Measurements from ENCODE around the gene UCK1. TPM values are rescaled to one million over a fixed set of nuclear protein-coding genes. Genes with fewer than 3 reads are reported as not detected.
A peak's percentile ranks its signal among the peaks of the same experiment; 100 is the strongest.

Gene UCK1
- total and polyA plus RNA-seq, 4 donors: 17.6 to 28.6 (median 25.1) TPM

DNA sequence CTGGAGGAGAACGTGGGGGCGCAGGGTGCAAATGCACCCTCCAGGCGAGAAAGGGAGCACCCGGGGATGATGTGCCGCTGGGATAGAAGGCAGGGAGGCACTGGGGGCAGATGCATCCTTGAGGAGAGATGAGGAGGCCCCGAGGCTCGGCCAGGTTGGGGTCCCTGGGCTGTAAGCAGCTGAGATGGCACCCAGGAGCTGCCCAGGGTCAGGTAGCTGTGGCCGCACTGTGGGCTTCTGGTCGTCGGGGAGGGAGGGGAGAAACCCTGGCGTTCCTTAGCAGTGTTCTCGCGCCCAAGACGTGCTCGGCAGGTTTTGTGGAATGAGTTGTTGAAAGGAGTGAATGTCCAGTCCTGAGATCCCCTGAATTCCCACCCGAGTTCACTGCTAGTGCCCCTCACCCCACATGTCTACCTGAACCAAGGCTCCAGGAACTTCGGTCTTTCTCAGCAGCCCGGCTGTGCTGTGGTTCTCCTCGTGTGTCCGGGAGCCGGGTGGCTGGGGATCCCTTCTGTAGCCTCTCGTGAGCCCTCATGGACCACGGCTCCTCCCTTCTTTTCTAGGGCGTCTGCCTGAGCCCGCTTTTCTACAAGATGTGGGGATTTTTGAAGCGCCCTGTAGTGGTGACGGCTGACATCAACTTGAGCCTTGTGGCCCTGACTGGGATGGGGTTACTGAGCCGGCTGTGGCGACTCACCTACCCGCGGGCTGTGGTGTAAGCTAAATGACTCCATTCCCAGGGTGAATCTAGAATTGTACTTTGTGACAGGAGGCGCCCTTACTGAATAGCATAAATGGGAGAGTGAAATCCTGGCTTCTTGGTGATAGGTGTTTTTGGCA lies 27.2 kb downstream of the UCK1 start:
- WGBS, 2 donors: 25 to 34% methylated on average over 32 of the region's 32 CpGs
- no peaks in the 10 kb centered on the region for H3K9me3 ChIP-seq (ENCODE audit: control insufficient read depth in 4 of 4, insufficient read depth in 3 of 4, low read length in 3 of 4)
- ATAC-seq (ENCODE audit: insufficient read depth, low FRiP score): no peak
- H3K27ac ChIP-seq (ENCODE audit: low read depth in 1 of 2, low read length in 1 of 2): no peak overlapping the region
- H3K36me3 ChIP-seq (ENCODE audit: control insufficient read depth in 4 of 4, insufficient read depth in 4 of 4, low read length in 4 of 4): peaks cover 0 to 18% (median 9%) of the 10 kb centered on the region in 4 donors
- H3K27me3 ChIP-seq (ENCODE audit: control insufficient read depth in 3 of 3, insufficient read depth in 3 of 3, low read length in 2 of 3): no peaks in the 10 kb centered on the region
- TF ChIP-seq CTCF (IDR thresholded peaks at IDR 0.05; ENCODE audit: control extremely low read depth, extremely low read depth): no peak
- no peak for DNase-seq
- H3K9ac ChIP-seq (ENCODE audit: insufficient read depth in 1 of 2, low read length in 2 of 2): peak overlapping the region in 1 of 2 donors; percentile 73
- H3K4me3 ChIP-seq: peak overlapping the region; percentile 71
- peaks cover 0 to 11% (median 10%) of the 10 kb centered on the region in 5 donors for H3K4me1 ChIP-seq (ENCODE audit: control insufficient read depth in 5 of 5, insufficient read depth in 5 of 5, low read length in 5 of 5)

GRCh38 chr9:131502781-131503625 lies 28.1 kb downstream of the UCK1 start, which contains the start of gene POMT1:
Gene POMT1 (plus strand): TSS chr9:131502918. CDS start chr9:131504219, 1,301 bp downstream.
- H3K9ac ChIP-seq (ENCODE audit: insufficient read depth in 1 of 2, low read length in 2 of 2): peak within 1 kb of the TSS in 1 of 2 donors; percentile 73
- peak within 1 kb of the TSS; percentile 57 to 68 for H3K27ac ChIP-seq (ENCODE audit: low read depth in 1 of 2, low read length in 1 of 2)
- ATAC-seq (ENCODE audit: insufficient read depth, low FRiP score) (peak; percentile 94), DNase-seq (peak; percentile 87 to 88 (median 87))
- no peaks in the 10 kb centered on the region for H3K9me3 ChIP-seq (ENCODE audit: control insufficient read depth in 4 of 4, insufficient read depth in 3 of 4, low read length in 3 of 4)
- H3K4me1 ChIP-seq (ENCODE audit: control insufficient read depth in 5 of 5, insufficient read depth in 5 of 5, low read length in 5 of 5): peaks cover 0 to 11% (median 10%) of the 10 kb centered on the region in 5 donors
- H3K27me3 ChIP-seq (ENCODE audit: control insufficient read depth in 3 of 3, insufficient read depth in 3 of 3, low read length in 2 of 3): no peaks in the 10 kb centered on the region
- WGBS, 2 donors: 0% methylated on average over 72 to 83 of the region's 83 CpGs
- no peak for TF ChIP-seq CTCF (IDR thresholded peaks at IDR 0.05; ENCODE audit: control extremely low read depth, extremely low read depth)
- H3K4me3 ChIP-seq: peak within 1 kb of the TSS; percentile 71
- H3K36me3 ChIP-seq (ENCODE audit: control insufficient read depth in 4 of 4, insufficient read depth in 4 of 4, low read length in 4 of 4): peaks cover 0 to 21% (median 13%) of the 10 kb centered on the region in 4 donors

DNA sequence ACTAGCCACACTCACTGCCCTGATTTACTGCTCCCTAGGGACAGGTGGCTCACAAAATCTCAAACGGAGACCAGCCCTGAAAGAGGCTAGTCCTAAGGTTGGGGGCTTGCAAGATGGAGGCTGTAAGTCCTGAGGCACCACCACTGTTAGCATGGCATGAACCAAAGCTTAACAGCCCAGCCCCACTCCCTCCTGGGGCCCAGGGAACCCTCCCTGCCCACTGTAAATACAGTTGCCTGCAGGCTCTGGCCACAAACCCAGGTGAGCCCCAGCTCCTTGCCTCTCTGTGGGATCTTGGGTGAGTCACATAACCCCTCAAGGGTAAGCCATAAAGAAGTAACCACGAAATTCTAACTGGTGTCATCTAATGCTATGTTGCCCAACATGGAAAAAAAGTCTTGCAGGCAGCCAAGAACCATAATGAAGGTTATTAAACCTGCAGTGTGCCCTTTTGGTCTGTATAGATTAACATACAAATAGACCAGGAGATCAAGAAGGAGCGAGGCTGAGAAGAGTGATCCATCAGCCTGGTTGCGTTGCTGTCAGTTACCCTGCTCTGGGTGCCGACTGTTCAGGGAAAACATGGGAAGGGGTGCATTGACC lies 30.0 kb downstream of the UCK1 start:
- no peak for TF ChIP-seq CTCF (IDR thresholded peaks at IDR 0.05; ENCODE audit: control extremely low read depth, extremely low read depth)
- H3K4me1 ChIP-seq (ENCODE audit: control insufficient read depth in 5 of 5, insufficient read depth in 5 of 5, low read length in 5 of 5): peaks cover 0 to 11% (median 10%) of the 10 kb centered on the region in 5 donors
- H3K36me3 ChIP-seq (ENCODE audit: control insufficient read depth in 4 of 4, insufficient read depth in 4 of 4, low read length in 4 of 4): peaks cover 11 to 33% (median 25%) of the 10 kb centered on the region in 4 donors
- no peaks in the 10 kb centered on the region for H3K9me3 ChIP-seq (ENCODE audit: control insufficient read depth in 4 of 4, insufficient read depth in 3 of 4, low read length in 3 of 4)
- H3K4me3 ChIP-seq: no peak overlapping the region
- DNase-seq: no peak
- H3K27ac ChIP-seq (ENCODE audit: low read depth in 1 of 2, low read length in 1 of 2): no peak overlapping the region
- WGBS, 2 donors: 61 to 63% methylated on average over 5 of the region's 5 CpGs
- H3K27me3 ChIP-seq (ENCODE audit: control insufficient read depth in 3 of 3, insufficient read depth in 3 of 3, low read length in 2 of 3): no peaks in the 10 kb centered on the region
- H3K9ac ChIP-seq (ENCODE audit: insufficient read depth in 1 of 2, low read length in 2 of 2): no peak overlapping the region
- no peak for ATAC-seq (ENCODE audit: insufficient read depth, low FRiP score)
